Ramos (cell line): ENCODE results near the gene ARSA.
"Not testable (repeated sequence)": the region's sequence is repeated elsewhere in the genome, so short reads cannot be mapped to it uniquely, and the experiment has no call there.

Source experiments
- in situ Hi-C: fragments of 300-500 bp; cut with MboI; formaldehyde crosslinking; loops from one replicate; pipeline ENCODE4 v1.14.3; 2022; ENCODE audit warnings: low sequenced_read_pairs; ENCODE audit not compliant: unreplicated experiment

ARSA gene

GRCh38 chr22:50624347-50625130 lies 3.4 kb downstream of the ARSA start:
- in situ Hi-C loops, result loop anchor here (5.0 kb wide), 1 partner anchor 92 kb away; the partner anchor contains the start of gene TYMP

DNA sequence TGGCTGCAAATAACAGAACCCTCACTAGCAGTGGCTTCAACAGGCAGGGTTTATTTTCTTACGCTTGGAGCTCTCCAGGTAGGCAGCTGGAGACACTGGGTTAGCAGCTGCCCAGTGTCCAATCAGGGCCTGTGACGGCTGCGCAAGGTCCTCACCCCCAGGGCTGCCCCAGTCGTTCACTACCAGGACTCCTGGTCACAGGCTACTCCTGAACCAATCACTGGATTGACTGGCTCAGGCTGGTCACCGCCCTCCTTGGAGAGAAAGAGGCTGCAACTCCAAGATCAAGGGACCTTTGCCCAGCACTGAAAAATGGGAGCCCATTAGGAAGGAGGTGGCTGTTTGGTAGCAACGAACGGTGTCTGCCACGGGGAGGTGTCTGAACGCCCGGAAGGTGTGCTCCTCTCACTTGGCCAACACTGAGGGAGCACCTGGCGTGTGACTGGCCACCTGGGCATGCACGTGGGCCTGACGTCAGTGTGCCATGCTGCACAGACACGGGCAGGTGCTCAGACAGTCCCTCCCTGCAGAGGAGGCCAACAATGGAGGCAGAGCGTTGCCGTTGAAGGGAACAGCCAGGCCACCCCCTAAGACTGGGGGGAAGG lies 5.1 kb downstream of the ARSA start:
- in situ Hi-C loops, result loop anchor here (5.0 kb wide), 1 partner anchor 91 kb away; the partner anchor contains the start of gene TYMP

- in situ Hi-C loops, result loop anchor here (5.0 kb wide), 1 partner anchor 90 kb away; the partner anchor contains the start of gene TYMP
Measured at GRCh38 chr22:50621948-50622722, 5.8 kb downstream of the ARSA start.

- in situ Hi-C loops, result loop anchor here (5.0 kb wide), 1 partner anchor 89 kb away; the partner anchor contains the start of gene TYMP
Measured at GRCh38 chr22:50621356-50621880, 6.5 kb downstream of the ARSA start.

GRCh38 chr22:50620593-50621355 lies 7.2 kb downstream of the ARSA start:
- in situ Hi-C loops, result loop anchor here (5.0 kb wide), 1 partner anchor 88 kb away; the partner anchor contains the start of gene TYMP

DNA sequence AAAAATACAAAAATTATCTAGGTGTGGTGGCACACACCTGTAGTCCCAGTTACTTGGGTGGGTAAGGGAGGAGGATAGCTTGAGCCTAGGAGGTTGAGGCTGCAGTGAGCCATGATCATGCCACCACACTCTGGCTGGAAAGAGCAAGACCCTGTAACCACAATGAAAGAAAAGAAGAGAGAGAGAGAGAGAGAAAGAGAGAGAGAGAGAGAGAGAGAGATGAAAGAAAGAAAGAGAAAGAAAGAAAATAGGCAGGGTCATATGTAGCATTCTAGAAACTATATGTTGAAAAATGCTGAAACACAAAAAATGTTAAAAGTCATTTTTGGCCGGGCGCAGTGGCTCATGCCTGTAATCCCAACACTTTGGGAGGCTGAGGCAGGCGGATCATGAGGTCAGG lies 13.7 kb downstream of the ARSA start:
- in situ Hi-C loops, result not testable (repeated sequence)

- in situ Hi-C loops, result no loop called here
Measured at GRCh38 chr22:50613291-50613981, 14.5 kb downstream of the ARSA start.

DNA sequence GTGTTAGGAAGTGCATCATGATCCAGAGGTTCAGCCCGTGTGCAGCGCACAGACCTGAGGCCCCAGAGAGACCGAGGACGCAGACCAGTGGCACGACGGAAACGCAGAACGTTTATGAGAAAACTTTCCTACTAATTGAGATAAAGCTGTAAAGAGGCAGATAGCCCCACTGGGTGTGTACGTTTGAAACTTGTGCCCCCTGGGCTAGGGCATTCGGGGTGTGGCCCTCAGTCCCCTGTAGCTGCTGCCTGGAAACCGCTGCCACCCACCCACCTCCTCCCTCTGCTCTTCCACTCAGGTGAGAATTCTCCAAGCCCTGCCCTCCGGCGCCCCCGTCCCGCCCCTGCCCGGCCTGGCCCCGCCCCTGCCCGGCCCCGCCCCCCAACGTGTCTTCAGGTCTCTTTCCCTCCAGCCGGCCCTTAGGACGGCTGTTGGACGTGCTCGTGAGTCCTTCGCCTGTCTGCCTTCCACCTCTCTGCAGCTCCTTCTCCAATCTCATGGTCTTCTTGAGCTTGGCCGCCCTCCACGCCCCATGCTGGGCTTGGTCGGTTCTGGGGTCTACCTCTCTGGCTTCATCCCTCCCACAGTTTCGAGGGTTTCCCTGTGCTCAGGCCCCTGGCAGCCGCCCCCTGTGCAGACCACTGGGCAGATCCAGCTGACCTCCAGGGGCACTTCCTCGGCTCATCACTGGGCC lies 15.3 kb downstream of the ARSA start:
- in situ Hi-C loops, result no loop called here

DNA sequence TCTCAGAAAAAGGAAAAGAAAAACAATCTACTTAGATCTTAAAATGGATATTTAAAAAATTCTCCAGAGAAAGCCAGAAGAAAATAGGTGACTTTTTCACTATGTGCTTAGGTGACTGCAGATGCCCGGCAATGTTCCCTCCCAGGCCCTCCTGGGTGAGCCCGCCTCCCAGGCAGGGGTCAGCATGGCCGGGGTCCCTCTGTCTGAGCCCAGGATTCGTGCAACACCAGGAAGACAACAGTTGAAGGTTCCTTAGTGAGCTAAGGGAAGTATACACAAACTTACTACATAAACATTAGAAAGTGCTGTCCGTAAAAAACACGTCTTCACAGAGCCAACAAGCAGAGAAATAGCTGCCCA lies 15.8 kb downstream of the ARSA start:
- in situ Hi-C loops, result no loop called here

GRCh38 chr22:50611341-50612060 lies 16.5 kb downstream of the ARSA start:
- in situ Hi-C loops, result no loop called here

DNA sequence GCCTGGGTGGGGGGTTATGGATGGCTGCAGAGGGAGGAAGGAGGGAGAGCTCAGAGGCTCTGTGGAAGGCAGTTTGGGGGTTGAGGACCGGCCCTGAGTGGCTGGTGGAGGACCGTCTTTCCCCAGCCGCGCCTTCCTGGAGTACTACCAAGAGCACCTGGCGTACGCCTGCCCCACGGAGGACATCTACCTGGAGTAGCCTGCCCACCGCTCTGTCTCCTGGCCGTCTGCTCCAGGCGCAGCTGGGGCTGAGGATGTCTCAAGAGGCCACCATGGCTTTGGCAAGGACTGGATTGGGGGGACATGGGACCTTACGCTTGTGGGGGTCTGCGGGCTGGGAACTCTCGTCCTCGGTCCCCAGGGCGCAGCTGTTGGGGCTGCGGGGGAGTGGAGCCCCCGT lies 17.4 kb downstream of the ARSA start:
- in situ Hi-C loops, result no loop called here

GRCh38 chr22:50610041-50610451 lies 17.9 kb downstream of the ARSA start:
- in situ Hi-C loops, result no loop called here

- in situ Hi-C loops, result no loop called here
Measured at GRCh38 chr22:50609599-50609998, 18.4 kb downstream of the ARSA start.

DNA sequence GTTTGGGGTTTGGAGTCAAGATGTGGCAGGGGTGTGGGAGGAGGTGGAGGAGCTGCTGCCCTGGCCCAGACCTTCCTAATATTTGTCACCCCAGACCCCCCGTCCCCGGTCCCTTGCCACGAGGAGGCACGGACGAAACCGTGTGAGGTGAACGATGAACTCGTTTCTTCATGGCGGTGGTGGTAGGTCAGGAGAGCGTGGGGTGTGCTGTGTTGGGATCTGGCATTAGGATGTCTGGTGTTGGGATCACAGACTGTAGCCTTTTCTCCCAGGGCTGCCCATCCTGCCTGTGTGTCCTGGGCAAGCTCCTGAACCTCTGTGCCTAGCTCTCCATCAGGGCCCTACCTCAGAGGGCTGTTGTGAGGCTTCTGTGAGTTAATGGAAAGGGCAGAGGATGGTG lies 19.0 kb downstream of the ARSA start:
- in situ Hi-C loops, result no loop called here

GRCh38 chr22:50608058-50608840 lies 19.7 kb downstream of the ARSA start:
- in situ Hi-C loops, result not testable (repeated sequence)

DNA sequence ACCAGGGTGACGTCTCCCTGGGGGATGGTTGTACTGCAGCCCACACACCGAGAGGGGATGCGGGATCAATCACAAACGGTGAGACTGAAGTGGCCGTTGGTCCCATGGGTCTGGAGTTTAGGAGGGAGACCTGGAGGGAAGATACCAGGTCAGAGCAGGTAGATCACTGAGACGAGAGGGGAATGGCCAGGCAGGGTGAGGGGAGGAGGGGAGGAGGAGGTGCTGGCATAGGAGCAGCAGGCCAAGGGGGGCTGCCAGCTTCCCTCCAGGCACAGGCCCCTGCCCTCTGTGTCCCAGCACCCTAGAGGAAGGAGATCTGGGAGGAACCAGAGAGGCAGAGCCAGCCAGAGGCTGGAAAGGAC lies 20.3 kb downstream of the ARSA start:
- in situ Hi-C loops, result no loop called here

DNA sequence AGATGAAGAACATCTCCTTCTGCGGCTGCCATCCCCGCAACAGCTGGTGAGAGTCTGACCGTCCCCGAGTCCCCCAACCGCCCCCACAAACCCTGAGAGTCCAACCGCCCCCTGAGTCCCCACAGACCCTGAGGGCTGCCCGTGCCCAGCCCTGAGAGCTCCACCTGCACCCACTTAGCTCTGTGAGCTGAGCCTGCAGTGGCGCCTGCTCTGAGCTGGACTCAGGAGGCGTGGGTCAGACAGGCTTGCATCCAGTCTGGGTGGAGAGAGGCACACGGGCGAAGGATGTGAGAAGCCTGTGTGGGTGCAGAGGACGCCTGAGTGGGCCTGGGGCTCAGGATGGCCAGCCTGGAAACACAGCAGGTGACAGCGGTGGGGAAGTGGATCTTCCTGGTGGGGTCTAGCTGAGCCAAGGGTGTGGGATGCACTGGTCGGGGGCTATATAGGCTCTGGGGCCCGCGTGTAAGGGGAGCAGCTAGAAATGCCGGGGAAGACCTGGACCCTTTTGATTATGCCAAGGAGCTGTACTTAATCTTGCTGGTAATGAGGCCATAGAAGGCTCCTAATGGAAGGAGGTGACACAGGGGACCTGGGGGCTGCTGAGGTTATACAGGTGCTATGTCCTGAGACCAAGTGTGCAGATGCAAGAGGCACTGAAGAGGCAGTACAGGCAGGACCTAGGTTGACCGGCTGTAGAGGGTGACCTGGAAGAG lies 20.9 kb downstream of the ARSA start:
- in situ Hi-C loops, result no loop called here
